ENCODE data around the gene ZFYVE28.

- TF ChIP-seq CTCF (IDR thresholded peaks at IDR 0.05) (no peak), POLR2AphosphoS5 (IDR thresholded peaks at IDR 0.05) (no peak), POLR2A (IDR thresholded peaks at IDR 0.05) (no peak), EP300 (IDR thresholded peaks at IDR 0.05) (no peak)
Measured at GRCh38 chr4:2333356-2333841, 85.0 kb downstream of the ZFYVE28 start.
